Karpas-422 (cell line): ENCODE data around the gene UNC79. TPM values are rescaled to one million over a fixed set of nuclear protein-coding genes. Genes with fewer than 3 reads are reported as not detected.

Experiments used
- DNase-seq: peaks from one replicate; pipeline ENCODE4 v3.0.0-alpha.2; 2015
- H2AFZ ChIP-seq: fragments of 200-600 bp; sonication (generic); 2 replicates; pipeline ENCODE4 v1.6.1; 2014; ENCODE audit warnings: antibody characterized with exemption, low read length, mixed read lengths
- H3K27ac ChIP-seq: fragments of 200-600 bp; sonication (generic); 2 replicates; pipeline ENCODE4 v1.5.1; 2014; ENCODE audit warnings: mild to moderate bottlenecking, low read length, moderate library complexity
- H3K27me3 ChIP-seq: fragments of 200-600 bp; sonication (generic); 2 replicates; pipeline ENCODE4 v1.6.1; 2014; ENCODE audit warnings: low read length, mixed read lengths
- H3K36me3 ChIP-seq: fragments of 200-600 bp; sonication (generic); 2 replicates; pipeline ENCODE4 v1.6.1; 2014; ENCODE audit warnings: low read length, mixed read lengths; ENCODE audit not compliant: insufficient read depth
- H3K4me1 ChIP-seq: fragments of 200-600 bp; sonication (generic); 2 replicates; pipeline ENCODE4 v1.6.1; 2014; ENCODE audit warnings: mild to moderate bottlenecking, low read length, mixed read lengths
- H3K4me2 ChIP-seq: fragments of 200-600 bp; sonication (generic); 2 replicates; pipeline ENCODE4 v1.6.1; 2014; ENCODE audit warnings: low read length, low read depth, mild to moderate bottlenecking; ENCODE audit not compliant: poor library complexity, severe bottlenecking
- H3K4me3 ChIP-seq: fragments of 200-600 bp; sonication (generic); 2 replicates; pipeline ENCODE4 v1.5.1; 2014; ENCODE audit warnings: mild to moderate bottlenecking, antibody characterized with exemption, low read length, mixed read lengths
- H3K79me2 ChIP-seq: fragments of 200-600 bp; sonication (generic); 2 replicates; pipeline ENCODE4 v1.6.1; 2014; ENCODE audit warnings: mild to moderate bottlenecking, low read length, mixed read lengths
- H3K9ac ChIP-seq: fragments of 200-600 bp; sonication (generic); 2 replicates; pipeline ENCODE4 v1.6.0; 2014; ENCODE audit warnings: low read length
- H3K9me2 ChIP-seq: fragments of 200-600 bp; sonication (generic), shearing (Covaris generic); replicated peaks from 2 replicates; pipeline ENCODE4 v1.6.0; 2014; ENCODE audit warnings: mild to moderate bottlenecking, low read length, moderate library complexity; ENCODE audit not compliant: insufficient read depth
- H3K9me3 ChIP-seq: fragments of 300-700, 200-600 bp; sonication (generic); 2 replicates; pipeline ENCODE4 v1.6.1; 2014; ENCODE audit warnings: low read length, mixed read lengths
- H4K20me1 ChIP-seq: fragments of 200-600 bp; sonication (generic); 2 replicates; pipeline ENCODE4 v1.6.1; 2014; ENCODE audit warnings: mild to moderate bottlenecking, antibody characterized with exemption, low read length, low read depth; ENCODE audit not compliant: insufficient read depth
- total RNA-seq: library from RNA; depleted of rRNA; stranded (reverse); fragments of >200 nt; shearing (Covaris generic); gene quantifications from 2 replicates; pipeline ENCODE4 v1.2.3, GENCODE V29; 2014; ENCODE audit warnings: low replicate concordance

The UNC79 gene
- total RNA-seq, 1 experiment from 2014 or later, result 0.19 TPM

DNA sequence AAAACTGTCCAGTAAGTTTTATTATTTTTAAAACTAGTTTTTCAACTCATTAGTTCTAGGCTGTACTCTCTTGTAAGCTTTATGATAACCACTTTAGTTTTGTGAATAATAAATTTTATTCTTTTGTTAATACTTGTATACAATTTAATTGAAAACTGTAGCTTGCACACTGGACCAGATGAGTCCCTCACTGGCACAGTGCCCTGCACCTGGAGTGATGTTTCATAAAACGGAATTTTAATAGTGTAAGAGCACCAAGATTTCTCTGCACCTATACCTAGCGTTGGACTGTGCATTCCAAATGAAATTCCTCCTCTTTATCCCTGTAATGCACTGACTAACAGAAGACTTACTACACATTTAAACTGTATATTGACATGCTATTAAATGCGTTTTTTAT lies 276.7 kb downstream of the UNC79 start:
- Histone ChIP-seq H3K4me1 (peaks cover 52% of the 10 kb centered on the region), H3K27me3 (no peaks in the 10 kb centered on the region), H3K9ac (peak overlapping the region; percentile 32; the same call in 1 of the 2 replicates), H4K20me1 (no peaks in the 10 kb centered on the region), H3K79me2 (no peaks in the 10 kb centered on the region), H3K9me2 (no peaks in the 10 kb centered on the region), H3K9me3 (no peaks in the 10 kb centered on the region), H3K27ac (peak overlapping the region; percentile 93), H3K4me2 (peak overlapping the region; percentile 60), H2AFZ (no peak overlapping the region), H3K36me3 (no peaks in the 10 kb centered on the region), H3K4me3 (no peak overlapping the region)
- DNase-seq, result peak; percentile 58

DNA sequence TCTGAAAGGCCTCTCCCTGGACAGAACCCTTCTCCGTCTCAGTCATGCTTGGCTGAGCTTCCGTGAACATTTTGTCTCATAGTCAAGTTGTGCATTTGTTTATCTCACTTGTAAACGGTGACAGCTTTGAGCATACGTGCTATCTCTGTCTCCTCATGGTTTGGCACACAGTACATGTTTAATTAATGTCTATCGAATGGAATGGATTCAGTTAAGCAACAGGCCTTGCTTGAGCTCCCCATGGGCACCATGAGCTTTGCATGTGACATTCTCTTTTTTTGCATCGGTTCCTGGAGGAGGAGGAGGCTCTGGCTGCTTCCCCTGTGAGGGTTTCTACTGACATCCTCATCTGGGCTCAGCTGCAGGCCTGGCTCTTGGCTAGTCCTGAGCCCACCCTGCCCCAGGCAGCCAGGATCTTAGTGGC lies 277.6 kb downstream of the UNC79 start:
- Histone ChIP-seq H2AFZ (no peak overlapping the region), H3K27me3 (no peaks in the 10 kb centered on the region), H3K4me2 (peak overlapping the region; percentile 60), H4K20me1 (no peaks in the 10 kb centered on the region), H3K9me2 (no peaks in the 10 kb centered on the region), H3K36me3 (no peaks in the 10 kb centered on the region), H3K9ac (peak overlapping the region; percentile 54), H3K4me1 (peaks cover 60% of the 10 kb centered on the region), H3K4me3 (peak overlapping the region; percentile 5; the same call in 1 of the 2 replicates), H3K79me2 (no peaks in the 10 kb centered on the region), H3K27ac (peak overlapping the region; percentile 93), H3K9me3 (no peaks in the 10 kb centered on the region)
- peak; percentile 96 for DNase-seq

DNA sequence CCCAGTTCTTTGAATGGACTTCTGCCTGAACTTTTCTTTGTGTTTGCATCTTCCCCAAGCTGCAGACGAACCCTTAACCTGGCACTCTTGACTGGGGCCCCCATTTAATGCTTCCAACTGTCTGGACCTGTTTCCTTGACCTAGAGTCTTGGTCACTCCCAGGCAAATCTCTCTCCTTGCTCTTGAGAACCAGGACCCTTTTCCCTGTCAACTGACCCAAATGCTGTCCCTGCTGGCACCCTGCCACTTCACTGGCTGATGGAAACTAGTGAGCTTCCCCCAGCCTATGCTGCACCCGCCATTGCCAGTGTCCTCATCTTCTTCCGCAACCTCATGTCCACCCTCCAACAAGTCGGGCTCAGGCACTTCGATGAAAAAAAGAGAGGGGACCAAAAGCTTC lies 278.1 kb downstream of the UNC79 start:
- H3K4me3 ChIP-seq, result peak overlapping the region; percentile 5; the same call in 1 of the 2 replicates
- H3K79me2 ChIP-seq, result no peaks in the 10 kb centered on the region
- no peaks in the 10 kb centered on the region for H3K9me3 ChIP-seq
- H3K4me2 ChIP-seq, result peak overlapping the region; percentile 60
- H3K27ac ChIP-seq, result peak overlapping the region; percentile 93
- H3K36me3 ChIP-seq, result no peaks in the 10 kb centered on the region
- H3K27me3 ChIP-seq, result no peaks in the 10 kb centered on the region
- H4K20me1 ChIP-seq, result no peaks in the 10 kb centered on the region
- no peak for DNase-seq
- H3K9ac ChIP-seq, result peak overlapping the region; percentile 54
- no peak overlapping the region for H2AFZ ChIP-seq
- H3K4me1 ChIP-seq, result peaks cover 61% of the 10 kb centered on the region
- no peaks in the 10 kb centered on the region for H3K9me2 ChIP-seq

DNA sequence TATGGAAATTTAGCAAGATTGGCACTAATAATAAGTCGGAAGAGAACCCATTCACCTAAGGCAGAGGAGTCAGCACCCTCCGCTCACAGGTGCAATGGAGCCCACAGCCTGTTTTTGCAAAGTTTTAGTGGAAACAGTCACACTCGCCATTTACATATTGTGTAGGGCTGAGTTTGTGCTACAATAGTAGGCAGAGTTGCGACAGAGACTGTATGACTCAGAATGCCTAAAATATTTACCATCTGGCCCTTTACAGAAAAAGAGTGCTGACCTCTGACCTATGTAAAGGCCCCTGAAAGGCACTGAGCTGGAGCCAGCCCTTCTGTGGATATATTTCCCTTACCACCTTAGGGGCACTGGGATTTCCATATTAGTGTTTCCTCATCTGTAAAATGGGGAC lies 278.5 kb downstream of the UNC79 start:
- Histone ChIP-seq H2AFZ (no peak overlapping the region), H3K4me1 (peaks cover 61% of the 10 kb centered on the region), H3K4me2 (peak overlapping the region; percentile 60), H3K27ac (peak overlapping the region; percentile 93), H4K20me1 (no peaks in the 10 kb centered on the region), H3K27me3 (no peaks in the 10 kb centered on the region), H3K79me2 (no peaks in the 10 kb centered on the region), H3K9me3 (no peaks in the 10 kb centered on the region), H3K9me2 (no peaks in the 10 kb centered on the region), H3K4me3 (peak overlapping the region; percentile 5; the same call in 1 of the 2 replicates), H3K36me3 (no peaks in the 10 kb centered on the region), H3K9ac (peak overlapping the region; percentile 54)
- peak; percentile 92 for DNase-seq

DNA sequence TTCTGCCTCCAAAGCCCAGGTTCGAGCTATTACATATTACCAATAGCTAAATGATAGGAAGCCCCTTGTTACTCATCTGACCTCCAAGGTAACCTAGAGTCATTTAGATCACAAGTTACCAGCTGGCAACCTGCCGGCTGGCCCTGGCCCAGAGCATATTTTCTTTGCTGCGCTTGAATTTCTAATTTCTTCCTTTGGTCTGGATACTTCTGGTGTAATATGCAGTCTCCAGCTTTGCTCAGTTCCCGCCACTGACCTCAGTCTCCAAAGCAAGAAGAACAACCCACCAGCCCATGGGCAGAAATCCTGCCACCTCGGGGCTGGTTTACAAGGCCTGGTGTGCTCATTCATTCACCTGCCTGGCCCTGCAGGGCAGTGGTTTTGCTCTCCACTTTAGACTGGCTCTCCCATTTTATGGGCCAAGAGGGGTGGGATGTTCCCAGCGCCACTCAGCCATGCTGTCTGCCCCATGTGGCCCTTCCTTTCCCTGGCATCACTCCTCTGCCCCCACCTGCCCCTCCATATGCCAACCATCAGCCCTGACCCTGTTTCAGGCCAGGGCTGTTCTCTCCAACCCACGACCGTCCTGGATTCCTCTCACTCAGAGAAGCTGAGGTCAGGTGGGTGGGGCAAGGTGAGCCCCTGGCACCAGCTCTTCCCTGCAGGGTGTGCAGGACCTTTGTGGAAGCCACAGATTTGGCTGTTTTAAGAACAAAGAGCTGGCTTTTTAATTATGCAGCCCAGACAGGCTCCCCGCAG lies 281.5 kb downstream of the UNC79 start:
- no peak for DNase-seq
- Histone ChIP-seq H3K4me3 (no peak overlapping the region), H3K4me1 (peaks cover 53% of the 10 kb centered on the region), H3K27me3 (no peaks in the 10 kb centered on the region), H3K9me3 (no peaks in the 10 kb centered on the region), H3K27ac (no peak overlapping the region), H3K79me2 (no peaks in the 10 kb centered on the region), H3K36me3 (no peaks in the 10 kb centered on the region), H4K20me1 (no peaks in the 10 kb centered on the region), H3K4me2 (no peak overlapping the region), H2AFZ (no peak overlapping the region), H3K9me2 (no peaks in the 10 kb centered on the region), H3K9ac (peak overlapping the region; percentile 5; the same call in 1 of the 2 replicates)

DNA sequence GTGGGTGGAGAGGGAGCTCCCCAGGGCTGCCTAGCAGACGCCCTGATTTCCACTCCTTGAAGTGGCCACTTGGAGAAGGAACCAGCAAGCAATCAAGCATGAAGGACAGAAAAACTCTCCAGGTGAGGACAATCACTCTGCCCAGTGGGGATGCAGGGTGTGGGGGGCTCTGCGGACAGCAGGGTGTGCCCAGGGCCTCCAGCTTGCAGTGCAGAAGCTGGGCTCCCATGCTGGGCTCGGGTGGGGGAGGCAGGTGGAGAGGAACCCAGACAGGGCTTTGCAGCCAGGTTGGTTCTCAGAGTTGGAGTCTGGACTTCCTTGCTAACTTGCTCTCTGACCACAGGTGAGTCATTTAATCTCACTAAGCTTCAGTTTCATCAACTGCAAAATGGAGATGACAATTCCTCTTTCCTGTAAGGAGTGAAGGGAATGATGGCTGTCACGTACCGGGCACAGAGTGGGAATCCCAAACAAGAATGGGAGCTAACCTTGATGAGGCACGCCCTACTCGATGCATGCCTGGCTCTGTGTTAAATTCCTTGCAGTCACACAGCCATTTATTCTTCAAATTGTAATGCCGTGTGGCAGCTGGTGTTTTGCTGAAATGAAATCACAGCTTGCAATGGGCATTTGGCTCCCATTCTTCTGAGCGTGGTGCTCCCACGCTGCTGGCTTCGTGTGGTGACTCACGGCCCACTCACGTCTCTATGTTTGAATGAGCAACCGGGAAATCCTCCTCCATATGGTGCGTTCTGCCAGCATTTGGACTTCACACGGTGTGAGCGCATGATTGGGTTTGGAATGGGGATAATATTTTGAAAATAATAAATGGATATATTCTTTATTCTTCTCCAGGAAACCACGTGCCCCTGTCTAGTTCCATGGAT lies 282.3 kb downstream of the UNC79 start:
- no peak overlapping the region; the same call in 1 of the 2 replicates for H3K9ac ChIP-seq
- no peak overlapping the region for H3K4me3 ChIP-seq
- H3K4me1 ChIP-seq, result peaks cover 45% of the 10 kb centered on the region
- no peaks in the 10 kb centered on the region for H3K36me3 ChIP-seq
- H4K20me1 ChIP-seq, result no peaks in the 10 kb centered on the region
- no peaks in the 10 kb centered on the region for H3K9me3 ChIP-seq
- no peaks in the 10 kb centered on the region for H3K27me3 ChIP-seq
- no peaks in the 10 kb centered on the region for H3K79me2 ChIP-seq
- H3K9me2 ChIP-seq, result no peaks in the 10 kb centered on the region
- no peak overlapping the region for H3K4me2 ChIP-seq
- DNase-seq, result no peak
- no peak overlapping the region for H2AFZ ChIP-seq
- H3K27ac ChIP-seq, result no peak overlapping the region

DNA sequence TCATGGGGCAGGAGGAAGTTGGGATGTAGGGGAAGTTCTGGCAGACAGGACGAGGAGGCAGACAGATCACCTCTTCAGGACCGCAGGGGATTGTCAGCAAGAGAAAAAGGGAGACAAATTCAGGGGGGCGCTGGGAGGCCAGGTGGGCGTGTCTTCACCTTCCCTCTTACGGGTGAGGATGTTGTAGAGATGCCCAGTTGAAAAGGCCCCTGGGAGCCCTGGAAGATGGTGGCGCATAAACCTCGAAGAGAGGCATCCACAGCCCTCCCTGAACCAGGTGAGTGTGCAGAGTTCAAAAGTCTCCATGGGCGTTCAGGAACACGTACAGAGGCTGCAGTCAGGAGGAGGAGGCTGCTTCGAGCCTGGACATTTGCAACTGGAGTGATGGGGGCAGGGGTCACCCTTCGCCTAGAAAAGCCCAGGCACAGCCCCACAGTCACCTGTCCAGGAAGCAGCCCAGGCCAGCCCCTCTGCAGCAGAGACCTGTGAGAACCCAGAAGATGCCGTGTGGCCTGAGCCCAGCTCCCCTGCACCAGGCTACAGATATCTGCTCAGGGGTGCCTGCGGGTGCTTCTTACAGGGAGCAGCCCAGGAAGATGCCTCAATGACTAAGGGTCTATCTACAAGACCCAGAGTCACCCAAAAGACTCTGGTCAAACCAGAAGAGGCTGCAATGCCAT lies 283.1 kb downstream of the UNC79 start:
- H3K9ac ChIP-seq, result no peak overlapping the region
- no peak for DNase-seq
- H3K4me3 ChIP-seq, result no peak overlapping the region
- H3K27me3 ChIP-seq, result no peaks in the 10 kb centered on the region
- H3K4me2 ChIP-seq, result no peak overlapping the region
- H3K9me3 ChIP-seq, result no peaks in the 10 kb centered on the region
- peaks cover 37% of the 10 kb centered on the region for H3K4me1 ChIP-seq
- no peaks in the 10 kb centered on the region for H3K9me2 ChIP-seq
- no peak overlapping the region for H2AFZ ChIP-seq
- no peak overlapping the region for H3K27ac ChIP-seq
- no peaks in the 10 kb centered on the region for H4K20me1 ChIP-seq
- no peaks in the 10 kb centered on the region for H3K79me2 ChIP-seq
- no peaks in the 10 kb centered on the region for H3K36me3 ChIP-seq

DNA sequence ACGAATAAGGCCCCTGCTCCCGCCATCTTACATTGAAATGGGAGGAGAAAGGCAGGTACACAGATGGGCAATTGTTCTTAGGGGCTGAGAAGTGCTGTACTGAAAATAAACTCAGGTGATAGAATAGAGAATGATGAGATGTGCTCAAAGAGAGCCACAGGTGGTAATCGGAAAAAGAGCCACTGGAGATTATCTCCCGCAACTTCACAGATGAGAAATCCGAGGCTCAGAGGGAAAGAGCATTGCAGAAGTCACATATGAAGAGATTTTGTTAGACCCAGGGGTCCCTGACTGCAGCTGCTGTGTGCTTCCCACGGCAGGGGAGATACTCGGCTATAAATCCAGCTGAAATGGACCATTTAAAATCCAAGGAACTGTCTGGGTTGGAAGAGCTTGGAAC lies 283.9 kb downstream of the UNC79 start:
- H3K27ac ChIP-seq, result no peak overlapping the region
- H2AFZ ChIP-seq, result no peak overlapping the region
- no peaks in the 10 kb centered on the region for H3K9me3 ChIP-seq
- H3K9me2 ChIP-seq, result no peaks in the 10 kb centered on the region
- DNase-seq, result no peak
- no peaks in the 10 kb centered on the region for H3K79me2 ChIP-seq
- H3K4me3 ChIP-seq, result no peak overlapping the region
- peaks cover 29% of the 10 kb centered on the region for H3K4me1 ChIP-seq
- H3K9ac ChIP-seq, result no peak overlapping the region
- H3K4me2 ChIP-seq, result no peak overlapping the region
- H3K27me3 ChIP-seq, result no peaks in the 10 kb centered on the region
- H3K36me3 ChIP-seq, result no peaks in the 10 kb centered on the region
- no peaks in the 10 kb centered on the region for H4K20me1 ChIP-seq
